ENCODE data around the gene USH2A. TPM values are rescaled to one million over a fixed set of nuclear protein-coding genes. Genes with fewer than 3 reads are reported as not detected.
A peak's percentile ranks its signal among the peaks of the same experiment; 100 is the strongest.

The USH2A gene
- polyA plus RNA-seq, 1 of the 3 experiments (the other 2 are of a cell fraction) = under 0.01 TPM

DNA sequence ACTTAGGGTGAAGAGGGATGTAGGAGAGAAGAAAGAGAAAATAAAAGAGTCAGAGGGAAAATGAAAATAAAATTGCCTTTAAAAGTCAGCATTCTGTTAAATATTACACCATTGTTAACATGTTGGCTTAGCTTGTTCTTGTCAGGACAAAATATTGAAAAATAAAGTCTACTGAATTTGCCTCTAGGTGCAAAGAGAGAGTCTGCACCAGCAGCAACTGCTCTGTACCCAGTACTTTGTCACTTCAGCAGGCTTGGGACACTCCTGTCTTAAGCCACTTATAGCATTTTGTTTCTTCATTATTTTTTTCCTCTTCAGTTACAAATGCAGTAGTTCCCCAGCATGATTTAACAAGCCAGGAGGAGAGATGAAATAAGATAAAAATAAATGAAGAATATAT lies 11.0 kb upstream of the USH2A start:
- Histone ChIP-seq H3K4me1 (ENCODE audit: control insufficient read depth in 1 of 2, insufficient read depth in 2 of 2, low read depth in 1 of 2, low read length in 1 of 2) (no peaks in the 10 kb centered on the region), H3F3A (replicated peaks; ENCODE audit: insufficient read depth) (peaks cover 4% of the 10 kb centered on the region), H3K79me2 (ENCODE audit: insufficient read depth) (no peaks in the 10 kb centered on the region), H4K20me1 (ENCODE audit: insufficient read depth) (no peaks in the 10 kb centered on the region), H3K9me3 (no peaks in the 10 kb centered on the region), H3K27ac (ENCODE audit: low read depth in 2 of 2, low read length in 1 of 2) (no peak overlapping the region), H3K4me2 (no peak overlapping the region), H3K27me3 (ENCODE audit: insufficient read depth) (no peaks in the 10 kb centered on the region), H2AFZ (ENCODE audit: low read depth) (peak overlapping the region; percentile 44; the same call in 1 of the 2 replicates), H3K9me2 (no peaks in the 10 kb centered on the region), H3K9ac (no peak overlapping the region), H3K36me3 (replicated peaks in 1 of 2; ENCODE audit: control insufficient read depth in 1 of 2, insufficient read depth in 2 of 2, low read length in 1 of 2) (no peaks in the 10 kb centered on the region), H3K4me3 (ENCODE audit: low read depth in 2 of 2, low read length in 1 of 2) (no peak overlapping the region)
- DNase-seq = no peak
- POLR2A ChIA-PET = no interaction called here
- TF ChIP-seq GATA2 (CRISPR knock-in tag; IDR thresholded peaks at IDR 0.05) (no peak), RCOR1 (IDR thresholded peaks at IDR 0.05; ENCODE audit: low read length) (no peak)
- CTCF ChIA-PET = no interaction called here

GRCh38 chr1:216433175-216433574 lies 9.9 kb upstream of the USH2A start:
- no peaks in the 10 kb centered on the region for H4K20me1 ChIP-seq (ENCODE audit: insufficient read depth)
- TF ChIP-seq RXRA (IDR thresholded peaks at IDR 0.05; ENCODE audit: borderline replicate concordance, low read depth) = no peak
- no peak for TF ChIP-seq FOXJ3 (CRISPR knock-in tag; IDR thresholded peaks at IDR 0.05)
- no peak for TF ChIP-seq PBX3 (IDR thresholded peaks at IDR 0.05)
- CTCF ChIA-PET = no interaction called here
- H2AFZ ChIP-seq (ENCODE audit: low read depth) = no peak overlapping the region
- H3K27ac ChIP-seq (ENCODE audit: low read depth in 2 of 2, low read length in 1 of 2) = no peak overlapping the region
- H3K36me3 ChIP-seq (replicated peaks in 1 of 2; ENCODE audit: control insufficient read depth in 1 of 2, insufficient read depth in 2 of 2, low read length in 1 of 2) = no peaks in the 10 kb centered on the region
- H3K4me1 ChIP-seq (ENCODE audit: control insufficient read depth in 1 of 2, insufficient read depth in 2 of 2, low read depth in 1 of 2, low read length in 1 of 2) = no peaks in the 10 kb centered on the region; a peak in 1 of 4 replicates
- H3K79me2 ChIP-seq (ENCODE audit: insufficient read depth) = no peaks in the 10 kb centered on the region
- H3K9ac ChIP-seq = no peak overlapping the region
- 66% methylated on average over 2 of the region's 2 CpGs for WGBS (ENCODE audit: low lambda C conversion rate)
- H3K4me2 ChIP-seq = no peak overlapping the region
- no peaks in the 10 kb centered on the region for H3K27me3 ChIP-seq (ENCODE audit: insufficient read depth)
- H3K9me2 ChIP-seq = no peaks in the 10 kb centered on the region
- DNase-seq = no peak
- POLR2A ChIA-PET = no interaction called here
- peaks cover 4% of the 10 kb centered on the region for H3F3A ChIP-seq (replicated peaks; ENCODE audit: insufficient read depth)
- no peak overlapping the region for H3K4me3 ChIP-seq (ENCODE audit: low read depth in 2 of 2, low read length in 1 of 2)
- H3K9me3 ChIP-seq = no peaks in the 10 kb centered on the region

- Histone ChIP-seq H3K4me1 (ENCODE audit: control insufficient read depth in 1 of 2, insufficient read depth in 2 of 2, low read depth in 1 of 2, low read length in 1 of 2) (no peaks in the 10 kb centered on the region; a peak in 1 of 4 replicates), H3K4me3 (ENCODE audit: low read depth in 2 of 2, low read length in 1 of 2) (no peak overlapping the region), H3K4me2 (no peak overlapping the region), H2AFZ (ENCODE audit: low read depth) (no peak overlapping the region), H3K9ac (no peak overlapping the region), H3K36me3 (replicated peaks in 1 of 2; ENCODE audit: control insufficient read depth in 1 of 2, insufficient read depth in 2 of 2, low read length in 1 of 2) (no peaks in the 10 kb centered on the region), H3K27ac (ENCODE audit: low read depth in 2 of 2, low read length in 1 of 2) (no peak overlapping the region), H4K20me1 (ENCODE audit: insufficient read depth) (no peaks in the 10 kb centered on the region), H3K79me2 (ENCODE audit: insufficient read depth) (no peaks in the 10 kb centered on the region), H3K27me3 (ENCODE audit: insufficient read depth) (no peaks in the 10 kb centered on the region), H3K9me3 (no peaks in the 10 kb centered on the region), H3F3A (replicated peaks; ENCODE audit: insufficient read depth) (no peaks in the 10 kb centered on the region), H3K9me2 (no peaks in the 10 kb centered on the region)
- ChIA-PET CTCF (interaction anchor here (0.6 to 1.5 kb wide), 4 partner anchors 46 to 774 kb away, joined by 3 to 4 read pairs (median 3); no protein-coding TSS in a partner anchor), POLR2A (no interaction called here)
- no peak for TF ChIP-seq YY1 (IDR thresholded peaks at IDR 0.05; ENCODE audit: low read depth)
- TF ChIP-seq TCF12 (IDR thresholded peaks at IDR 0.05) = no peak
- no peak for TF ChIP-seq FOSL2 (IDR thresholded peaks at IDR 0.05; ENCODE audit: borderline replicate concordance, low read depth)
- no peak for TF ChIP-seq NFIC (IDR thresholded peaks at IDR 0.05; ENCODE audit: borderline replicate concordance)
- no peak for TF ChIP-seq RXRA (IDR thresholded peaks at IDR 0.05; ENCODE audit: borderline replicate concordance, low read depth)
- TF ChIP-seq IRF3 (IDR thresholded peaks at IDR 0.05; ENCODE audit: low read depth, low read length) = no peak
- TF ChIP-seq TEAD4 (IDR thresholded peaks at IDR 0.05; ENCODE audit: borderline replicate concordance, insufficient read depth) = no peak
- TF ChIP-seq NRF1 (IDR thresholded peaks at IDR 0.05; ENCODE audit: low read depth, low read length) = no peak
- TF ChIP-seq FOXJ3 (CRISPR knock-in tag; IDR thresholded peaks at IDR 0.05) = no peak
- no peak for TF ChIP-seq GATA2 (CRISPR knock-in tag; IDR thresholded peaks at IDR 0.05)
- DNase-seq = no peak
- 74% methylated on average over 2 of the region's 2 CpGs for WGBS (ENCODE audit: low lambda C conversion rate)
Observed at GRCh38 chr1:216430744-216431143, 7.5 kb upstream of the USH2A start.
